ENCODE results near the gene NFIB.

The NFIB gene

GRCh38 chr9:14273696-14274121, 40.2 kb downstream of the NFIB start:
- DNase-seq (ENCODE audit: low read depth), result no peak

- DNase-seq (ENCODE audit: low read depth), result no peak
These were observed 40.9 kb downstream of the NFIB start for GRCh38 chr9:14272927-14273528.

- DNase-seq (ENCODE audit: low read depth), result no peak
These were observed 42.8 kb downstream of the NFIB start for GRCh38 chr9:14271093-14271673.

DNA sequence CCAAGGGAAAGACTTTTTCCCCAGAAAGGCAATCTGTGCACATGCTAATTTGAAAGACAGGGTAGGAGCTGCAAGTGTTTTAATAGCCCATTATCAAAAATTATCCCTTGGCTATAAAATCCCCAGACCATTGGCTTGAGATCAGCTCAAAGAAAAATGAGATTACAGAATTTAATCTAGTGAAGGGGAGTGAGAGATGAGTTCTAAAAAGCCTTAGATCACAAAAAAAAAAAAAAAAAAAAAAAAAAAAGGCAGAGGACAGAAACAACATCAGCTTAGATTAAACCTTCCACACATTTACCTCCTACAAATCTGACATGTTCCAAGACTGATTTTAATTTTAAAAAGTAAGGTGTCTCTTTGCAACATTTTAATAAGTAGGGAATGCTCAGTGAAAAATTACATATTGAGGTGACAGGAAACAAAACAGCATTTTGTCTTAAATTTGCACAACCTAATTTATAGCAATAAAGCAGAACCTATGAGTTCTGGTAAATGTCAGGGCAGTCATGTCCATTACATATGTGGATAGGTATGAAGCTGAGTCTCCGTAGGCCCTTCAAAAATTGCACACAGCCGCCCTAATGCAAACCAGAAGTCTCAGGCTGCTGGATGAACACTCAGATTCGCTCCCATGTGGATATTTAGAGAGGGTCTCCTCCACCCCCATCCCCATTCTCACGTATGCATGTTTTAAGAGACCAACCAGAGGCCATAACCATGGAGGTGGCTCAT, 43.4 kb downstream of the NFIB start:
- no peak for DNase-seq (ENCODE audit: low read depth)

DNA sequence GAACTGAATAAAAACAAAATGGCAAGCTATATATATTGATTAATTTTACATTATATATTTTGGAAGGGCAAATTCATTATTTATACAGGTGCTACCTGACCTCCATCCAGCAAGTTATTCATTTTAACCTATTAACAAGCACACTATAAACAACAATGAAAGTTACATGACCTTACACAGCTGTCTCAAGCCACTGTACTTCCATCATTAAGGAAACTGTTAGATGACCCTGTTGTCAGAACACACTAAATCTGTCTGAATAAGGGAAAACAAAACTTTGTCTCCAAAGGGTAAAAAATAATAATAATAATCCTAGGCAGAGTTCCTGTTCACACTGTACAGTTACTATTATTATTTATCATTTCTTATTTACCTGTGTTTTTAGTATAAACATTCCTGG, 44.0 kb downstream of the NFIB start:
- no peak for DNase-seq (ENCODE audit: low read depth)

- DNase-seq (ENCODE audit: low read depth), result no peak
These were observed 50.0 kb downstream of the NFIB start for GRCh38 chr9:14263707-14264483.

DNA sequence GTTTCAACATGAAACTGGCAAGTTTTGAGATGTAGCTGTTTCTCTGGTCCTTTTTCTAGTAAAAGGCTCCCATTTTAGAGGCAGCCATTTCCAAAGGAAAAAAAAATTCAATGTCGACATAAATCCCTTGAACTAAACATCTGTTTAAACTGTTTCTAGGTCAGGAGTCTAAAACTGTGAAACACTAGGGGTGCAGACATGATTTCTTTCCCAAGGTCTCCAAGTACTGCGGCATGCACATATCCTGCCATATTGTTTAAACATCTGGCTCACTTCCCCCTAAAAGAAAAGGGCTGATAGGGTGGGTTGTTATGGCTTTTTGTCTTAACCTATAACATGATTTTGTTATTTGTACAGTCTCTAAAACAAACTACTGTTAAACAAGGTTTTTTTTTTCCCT, 51.1 kb downstream of the NFIB start:
- no peak for DNase-seq (ENCODE audit: low read depth)

GRCh38 chr9:14261616-14262015, 52.3 kb downstream of the NFIB start:
- DNase-seq (ENCODE audit: low read depth), result no peak

- no peak for DNase-seq (ENCODE audit: low read depth)
These were observed 53.8 kb downstream of the NFIB start for GRCh38 chr9:14260101-14260500.

DNA sequence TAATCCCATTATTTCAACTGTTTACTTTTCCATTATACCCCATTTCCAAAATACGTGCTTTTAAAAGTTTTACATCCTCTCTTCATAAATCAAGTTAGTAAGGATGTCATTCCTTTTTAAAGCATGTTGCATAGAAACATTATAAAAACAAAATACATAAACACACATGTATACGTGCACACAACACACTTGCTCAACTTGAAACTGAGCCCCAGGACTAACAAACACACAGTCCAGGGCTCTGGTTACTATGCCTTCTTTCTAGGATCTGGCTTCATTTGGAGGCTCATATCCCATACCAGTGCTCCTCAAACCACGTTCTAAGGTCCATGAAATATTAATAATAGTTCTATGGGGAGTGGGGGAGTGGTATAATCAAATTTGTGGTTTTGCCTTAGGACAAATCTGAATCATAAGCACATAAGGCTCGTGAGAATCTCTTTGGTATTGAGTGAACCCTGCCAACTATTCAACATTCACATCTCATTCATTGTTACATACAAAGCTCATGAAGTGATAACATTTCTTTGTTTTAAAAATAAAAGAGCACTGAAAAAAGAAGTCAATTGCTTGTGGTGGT, 55.2 kb downstream of the NFIB start:
- no peak for DNase-seq (ENCODE audit: low read depth)

GRCh38 chr9:14258156-14258555, 55.8 kb downstream of the NFIB start:
- DNase-seq (ENCODE audit: low read depth), result no peak

- no peak for DNase-seq (ENCODE audit: low read depth)
These were observed 57.4 kb downstream of the NFIB start for GRCh38 chr9:14256588-14256987.

DNA sequence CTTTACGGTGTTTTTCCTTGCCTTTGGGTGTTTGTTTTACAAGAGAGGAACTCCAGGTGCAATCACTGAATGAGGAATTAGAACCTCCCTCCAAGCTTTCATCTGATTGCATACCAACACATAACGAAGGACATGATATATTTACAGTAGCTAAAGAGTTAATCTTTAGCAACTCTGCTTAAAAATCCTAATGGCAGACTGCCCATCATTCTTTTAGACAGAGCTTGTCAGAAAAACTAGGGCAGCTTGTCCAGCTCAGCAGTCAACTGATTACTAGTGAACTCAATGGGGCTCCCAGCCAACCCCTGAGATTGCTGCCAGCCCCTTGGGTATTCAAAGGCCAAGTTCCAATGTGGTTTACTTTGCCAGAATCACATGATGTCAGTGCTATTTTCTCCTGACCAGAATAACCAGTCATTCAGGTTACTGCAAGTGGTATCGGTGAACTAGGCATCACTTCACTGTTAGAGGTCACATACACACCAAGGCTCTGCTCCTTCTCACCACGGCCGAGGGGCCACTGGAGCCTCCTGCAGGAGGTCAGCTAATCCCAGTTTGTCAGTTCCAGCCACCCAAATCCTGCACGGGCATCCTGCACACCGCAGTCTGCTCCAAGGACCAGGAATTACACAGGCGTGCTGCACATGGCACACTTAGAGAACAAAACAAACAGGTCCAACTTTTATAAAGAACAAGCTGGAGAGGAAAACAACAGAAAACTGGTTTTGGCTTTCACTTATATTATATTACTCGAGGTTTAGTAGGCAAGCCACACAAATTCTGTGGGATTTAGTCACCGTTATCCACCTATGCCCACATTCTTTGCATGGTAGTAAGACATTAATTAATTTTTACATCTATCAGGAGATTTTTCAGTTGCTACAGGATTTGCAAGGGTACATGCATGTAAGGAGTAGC, 62.5 kb downstream of the NFIB start:
- DNase-seq (ENCODE audit: low read depth), result no peak

GRCh38 chr9:14250794-14251153, 63.2 kb downstream of the NFIB start:
- DNase-seq (ENCODE audit: low read depth), result no peak

- DNase-seq (ENCODE audit: low read depth), result no peak
These were observed 64.4 kb downstream of the NFIB start for GRCh38 chr9:14249527-14249926.

GRCh38 chr9:14248149-14248548, 65.8 kb downstream of the NFIB start:
- no peak for DNase-seq (ENCODE audit: low read depth)

DNA sequence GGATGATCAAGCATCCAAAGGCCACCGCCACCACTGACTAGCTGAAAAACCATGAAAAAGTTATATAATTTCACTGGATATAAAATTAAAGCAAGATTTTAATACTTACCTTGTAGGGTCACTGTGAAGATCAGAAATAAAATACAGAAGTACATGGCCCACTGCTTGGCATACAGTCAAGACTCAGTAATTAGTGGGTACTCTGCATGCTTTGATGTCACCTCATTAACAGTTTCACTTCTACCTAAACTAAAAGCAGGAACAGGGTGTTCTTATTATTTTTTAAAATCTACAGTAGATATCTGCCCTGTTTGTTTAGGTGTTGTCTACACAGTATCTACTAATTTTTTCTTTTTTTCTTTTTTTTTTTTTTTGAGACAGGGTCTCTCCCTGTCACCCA, 66.4 kb downstream of the NFIB start:
- no peak for DNase-seq (ENCODE audit: low read depth)

GRCh38 chr9:14246951-14247350, 67.0 kb downstream of the NFIB start:
- no peak for DNase-seq (ENCODE audit: low read depth)

GRCh38 chr9:14245901-14246525, 67.9 kb downstream of the NFIB start:
- DNase-seq (ENCODE audit: low read depth), result no peak

- DNase-seq (ENCODE audit: low read depth), result no peak
These were observed 70.4 kb downstream of the NFIB start for GRCh38 chr9:14243514-14244042.

Measured in stimulated activated CD8-positive, alpha-beta memory T cell treated with anti-CD3 and anti-CD28 coated beads, Interleukin-15, amount 100 ng/mL, for 24 hours (primary cell).